EL (cell line): ENCODE results near the gene CFAP119.
A peak's percentile ranks its signal among the peaks of the same experiment; 100 is the strongest.

Experiments used
- DNase-seq: peaks from one replicate; pipeline ENCODE4 v3.0.0-alpha.2; 2016

Gene CFAP119

DNA sequence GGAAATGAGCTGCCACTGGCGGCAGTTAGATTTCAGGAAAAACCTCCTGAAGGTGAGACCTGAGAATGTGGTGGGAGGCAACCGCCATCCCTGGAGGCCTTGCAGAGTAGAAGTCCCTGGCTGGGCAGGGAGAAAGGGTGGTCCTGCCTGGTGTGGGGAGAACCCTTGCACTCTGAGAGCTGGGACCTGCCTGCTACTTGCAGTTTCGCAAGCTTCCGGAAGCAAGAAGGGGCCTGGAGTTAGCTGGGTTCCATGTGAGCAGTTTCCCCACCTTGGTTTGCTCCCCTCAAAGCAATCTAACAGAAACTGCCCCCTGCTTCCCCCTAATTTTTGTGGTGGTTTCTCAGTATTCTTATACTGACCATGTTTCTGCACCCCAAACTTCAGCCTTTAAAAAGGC lies 18.7 kb upstream of the CFAP119 start:
- no peak for DNase-seq

DNA sequence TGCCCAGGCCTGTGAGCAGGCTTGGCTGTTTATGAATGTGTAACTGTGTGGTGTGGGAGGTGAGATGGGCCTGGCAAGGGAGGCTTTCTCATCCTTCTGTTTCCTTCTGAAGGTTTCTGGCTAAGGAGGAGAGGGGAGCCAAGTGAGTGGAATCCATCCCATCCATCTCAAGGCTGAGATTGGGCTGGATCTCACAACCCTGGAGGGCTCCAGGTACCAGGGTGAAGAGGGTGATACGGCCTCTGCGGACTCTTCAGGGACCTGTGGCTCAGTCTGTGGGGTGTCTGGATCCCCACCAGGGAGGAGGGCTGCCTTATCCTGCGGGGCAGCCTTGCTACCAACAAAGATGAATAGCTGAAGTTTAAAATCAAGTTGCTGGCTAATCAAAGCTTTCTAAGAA lies 18.2 kb upstream of the CFAP119 start:
- DNase-seq, result no peak

DNA sequence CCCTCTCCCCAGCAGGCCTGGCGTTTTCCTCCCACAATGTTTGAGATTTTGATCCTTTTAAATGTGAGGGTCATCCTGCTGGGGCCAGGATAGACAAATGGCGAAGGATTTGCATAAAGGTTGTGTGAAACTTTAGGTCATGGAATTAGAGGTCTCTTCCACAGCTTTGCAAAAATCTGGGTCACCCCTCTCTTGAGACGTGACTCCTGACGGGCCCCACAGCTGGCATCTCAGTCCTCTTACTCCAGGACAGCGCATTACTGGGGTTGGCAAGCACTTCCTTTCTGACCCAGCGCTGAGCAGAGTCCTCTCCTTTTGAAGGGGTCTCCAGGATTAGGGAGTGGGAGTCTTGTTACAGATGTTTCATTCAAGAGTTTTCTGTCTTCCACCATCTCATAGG lies 17.7 kb upstream of the CFAP119 start:
- no peak for DNase-seq

DNA sequence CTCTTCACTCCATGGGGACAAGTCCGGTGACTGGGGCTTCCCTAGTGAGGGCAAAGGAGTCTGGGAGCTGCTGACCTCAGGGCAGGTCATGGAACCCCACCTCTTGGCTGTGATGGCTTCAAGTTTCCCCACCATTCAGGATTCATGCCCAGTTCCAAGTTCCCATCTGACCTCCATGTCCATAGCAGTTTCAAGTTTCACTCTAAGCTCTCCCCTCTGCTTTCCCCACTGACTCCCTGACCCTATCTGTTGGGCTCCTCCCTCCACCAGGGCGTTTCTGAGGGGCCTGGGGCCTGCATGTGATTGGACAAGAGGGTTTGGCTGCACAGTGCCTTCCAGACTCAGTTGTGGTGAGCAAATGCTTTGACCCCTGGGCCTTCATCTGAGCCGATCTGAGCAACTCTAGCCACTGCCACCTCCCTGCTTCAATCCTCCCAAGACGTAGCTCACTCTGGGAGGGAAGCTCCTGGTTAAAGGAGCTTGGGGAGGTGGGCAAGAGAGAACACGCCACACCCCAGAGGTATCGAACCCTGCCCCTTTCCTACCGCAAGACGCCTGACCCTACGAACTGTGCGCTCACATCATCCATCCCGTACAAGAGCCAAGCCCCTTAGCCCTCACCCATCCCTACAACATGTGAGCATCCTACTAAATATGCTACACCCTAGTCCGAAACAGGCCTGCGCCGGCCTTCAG lies 16.8 kb upstream of the CFAP119 start:
- peak; percentile 20 for DNase-seq

DNA sequence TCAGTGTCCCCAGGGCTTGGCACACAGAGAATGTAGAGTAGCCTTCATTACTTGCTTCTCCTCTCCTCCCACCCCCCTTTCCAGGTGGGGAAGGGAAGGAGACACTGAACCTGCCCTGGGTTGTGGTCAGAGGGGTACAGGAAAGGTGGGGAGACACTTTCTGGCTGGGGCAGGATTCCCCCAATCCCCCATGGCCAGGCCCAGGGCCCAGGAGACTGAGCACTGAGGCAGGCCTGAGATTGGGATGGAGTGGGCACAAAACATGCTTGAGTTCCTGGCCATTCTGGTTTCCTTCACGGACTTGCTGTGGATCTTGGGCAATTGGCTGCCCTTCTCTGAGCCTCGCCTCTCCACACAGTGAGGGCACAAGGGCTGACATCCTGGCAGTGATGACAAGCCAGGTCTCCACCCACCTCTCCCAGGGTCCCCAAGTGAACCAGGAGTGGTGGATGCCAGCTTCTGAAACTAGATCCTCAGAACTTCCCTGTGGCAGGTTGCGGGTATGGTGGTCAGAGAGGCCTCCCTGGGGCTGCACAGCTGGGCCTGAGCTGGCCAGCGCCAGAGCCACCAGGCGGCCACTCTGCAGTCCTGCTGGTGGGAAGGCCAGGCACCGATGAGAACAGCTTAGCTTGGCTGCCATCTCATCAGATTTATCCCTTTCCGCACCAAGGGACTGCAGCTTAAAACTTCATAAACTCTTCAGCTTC lies 15.9 kb upstream of the CFAP119 start:
- no peak for DNase-seq

DNA sequence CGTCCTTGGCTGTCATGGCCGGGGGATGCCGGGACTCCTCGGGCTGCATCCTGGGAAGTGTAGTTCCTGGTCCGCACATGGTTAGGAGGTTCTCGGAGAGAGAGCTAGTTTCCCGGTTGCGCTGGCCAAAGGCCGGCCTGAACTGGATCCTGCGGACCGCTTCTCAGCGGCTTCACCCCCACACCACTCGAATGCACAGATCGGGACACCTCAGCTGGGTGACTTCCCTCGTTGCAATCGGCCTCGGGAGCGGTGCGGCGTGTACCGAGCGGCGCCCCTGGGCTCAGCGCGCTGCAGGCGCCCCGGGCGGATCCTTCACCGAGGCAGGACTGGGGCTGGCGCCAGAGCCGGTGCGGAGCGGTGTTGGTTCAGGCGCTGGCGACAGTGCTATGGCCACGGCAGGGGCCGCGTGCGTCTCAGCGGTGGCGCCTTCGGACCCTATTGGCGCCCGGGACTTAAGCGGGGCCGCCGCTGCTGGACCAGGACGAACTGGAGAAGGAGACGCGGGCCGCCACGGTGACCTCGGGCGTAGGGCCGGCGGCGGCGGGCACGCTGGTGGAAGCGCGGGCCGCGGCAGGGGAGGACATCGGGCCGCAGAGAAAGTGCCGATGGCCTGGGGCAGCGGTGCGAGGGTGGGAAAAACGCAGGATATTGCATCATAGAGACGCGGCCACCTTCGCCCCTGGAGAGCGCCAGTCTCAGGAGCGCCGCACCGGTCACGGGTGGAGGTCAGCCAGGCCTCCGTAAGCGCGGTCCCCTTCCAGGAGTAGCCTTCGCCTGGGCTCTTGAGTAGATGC lies 13.7 kb upstream of the CFAP119 start:
- DNase-seq, result peak; percentile 82

DNA sequence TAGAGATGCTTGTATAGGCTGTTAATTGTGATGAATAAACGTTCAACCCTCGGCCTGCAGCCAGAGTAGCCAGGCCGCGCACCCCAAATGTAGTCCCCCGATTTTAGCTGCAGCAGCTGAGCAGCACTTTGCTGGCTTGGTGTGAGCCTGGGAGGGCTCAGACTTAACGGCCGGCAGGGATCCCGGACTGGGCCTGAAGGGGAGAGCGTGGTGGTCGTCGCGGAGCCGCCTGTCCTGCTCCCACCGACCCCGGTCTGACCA lies 13.2 kb upstream of the CFAP119 start:
- no peak for DNase-seq

DNA sequence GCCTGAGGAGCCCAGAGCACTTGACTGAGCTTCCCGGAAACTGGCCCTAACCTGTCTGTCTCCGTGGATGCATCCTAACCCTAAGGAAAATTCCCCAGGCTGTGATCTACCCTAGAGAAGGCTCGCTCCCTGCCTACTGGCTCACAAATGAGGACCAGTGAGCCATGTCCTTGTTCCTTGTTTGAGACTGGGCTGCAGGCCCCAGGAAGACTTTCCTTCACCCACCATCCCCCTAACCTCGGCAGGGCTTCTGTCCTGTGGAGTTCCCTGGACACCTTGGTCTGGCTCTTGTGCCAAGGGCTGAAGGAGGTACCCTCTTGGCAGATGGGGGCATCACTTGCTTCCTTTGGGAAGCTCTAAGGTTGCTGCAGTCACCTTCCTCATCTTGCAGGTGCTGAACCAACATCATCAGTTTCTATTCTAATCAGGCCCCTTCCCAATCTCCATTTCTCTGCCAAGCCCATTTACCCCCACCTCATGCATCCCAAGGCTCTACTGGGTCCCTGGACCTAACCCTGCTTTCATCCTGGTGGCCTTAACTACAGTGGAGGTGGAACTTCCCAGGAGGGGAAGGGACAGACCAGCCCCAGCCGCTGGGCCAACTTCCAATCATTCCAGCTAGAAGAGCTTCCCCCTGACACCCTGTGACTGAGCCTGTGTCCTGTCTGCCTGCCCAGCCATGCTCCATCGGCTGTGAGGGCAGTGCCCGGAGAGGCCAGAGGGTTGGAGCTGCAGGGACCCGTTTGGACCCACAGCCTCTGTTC lies 12.7 kb upstream of the CFAP119 start:
- DNase-seq, result peak; percentile 20

DNA sequence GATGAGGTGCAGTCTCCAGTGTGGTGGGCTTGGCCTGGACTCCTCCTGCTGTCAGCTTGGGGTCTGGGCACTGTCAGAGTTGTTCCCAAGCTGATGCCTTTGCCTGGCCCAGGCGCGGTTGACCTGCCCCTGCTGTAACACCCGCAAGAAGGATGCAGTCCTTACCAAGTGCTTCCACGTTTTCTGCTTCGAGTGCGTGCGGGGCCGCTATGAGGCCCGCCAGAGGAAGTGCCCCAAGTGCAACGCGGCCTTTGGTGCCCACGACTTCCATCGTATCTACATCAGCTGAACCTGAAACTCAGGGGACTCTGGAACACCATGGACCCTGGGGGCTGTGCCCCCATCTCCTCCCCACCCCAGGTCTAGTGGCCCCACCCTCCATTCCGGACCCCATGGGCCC lies 12.0 kb upstream of the CFAP119 start:
- no peak for DNase-seq

DNA sequence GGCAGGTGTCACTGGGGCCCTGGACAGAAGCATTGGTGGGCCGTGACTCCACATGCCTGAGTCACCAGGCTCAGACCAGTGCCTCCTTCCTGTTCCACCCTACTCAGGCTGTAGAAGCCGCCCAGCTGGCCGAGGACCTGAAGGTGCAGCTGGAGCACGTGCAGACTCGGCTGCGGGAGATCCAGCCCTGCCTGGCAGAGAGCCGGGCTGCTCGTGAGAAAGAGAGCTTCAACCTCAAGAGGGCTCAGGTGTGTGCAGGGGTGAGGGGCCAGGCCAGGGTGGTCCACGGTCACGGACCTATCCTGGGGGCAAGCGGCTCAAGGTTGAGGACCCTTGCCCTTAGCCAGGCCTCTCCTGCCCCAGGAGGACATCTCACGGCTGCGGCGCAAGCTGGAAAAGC lies 9.9 kb upstream of the CFAP119 start:
- no peak for DNase-seq

DNA sequence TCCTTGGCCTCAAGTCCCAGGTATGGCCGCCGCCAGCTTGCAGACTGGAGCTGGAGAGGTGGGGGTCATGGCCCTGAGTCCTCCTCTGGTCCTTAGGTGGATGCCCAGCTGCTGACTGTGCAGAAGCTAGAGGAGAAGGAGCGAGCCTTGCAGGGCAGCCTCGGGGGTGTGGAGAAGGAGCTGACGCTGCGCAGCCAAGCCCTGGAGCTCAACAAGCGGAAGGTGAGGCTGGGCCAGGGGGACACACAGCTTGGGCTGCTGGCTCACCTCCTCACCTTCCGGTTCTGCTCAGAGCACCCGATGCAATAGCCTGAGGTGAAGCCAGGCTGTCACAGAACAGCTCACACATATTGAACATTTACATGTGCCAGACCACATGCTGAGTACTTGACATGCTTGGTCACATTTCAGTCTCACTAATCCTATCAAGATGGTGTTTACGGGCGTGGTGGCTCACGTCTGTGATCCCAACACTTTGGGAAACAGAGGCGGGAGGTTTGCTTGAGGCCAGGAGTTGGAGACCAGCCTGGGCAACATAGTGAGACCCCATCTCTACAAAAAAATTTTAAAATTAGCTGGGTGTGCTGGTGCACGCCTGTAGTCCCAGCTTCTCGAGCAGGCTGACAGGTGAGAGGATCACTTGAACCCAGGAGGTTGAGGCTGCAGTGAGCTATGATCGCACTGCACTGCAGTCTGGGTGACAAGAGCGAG lies 7.7 kb upstream of the CFAP119 start:
- DNase-seq, result no peak

DNA sequence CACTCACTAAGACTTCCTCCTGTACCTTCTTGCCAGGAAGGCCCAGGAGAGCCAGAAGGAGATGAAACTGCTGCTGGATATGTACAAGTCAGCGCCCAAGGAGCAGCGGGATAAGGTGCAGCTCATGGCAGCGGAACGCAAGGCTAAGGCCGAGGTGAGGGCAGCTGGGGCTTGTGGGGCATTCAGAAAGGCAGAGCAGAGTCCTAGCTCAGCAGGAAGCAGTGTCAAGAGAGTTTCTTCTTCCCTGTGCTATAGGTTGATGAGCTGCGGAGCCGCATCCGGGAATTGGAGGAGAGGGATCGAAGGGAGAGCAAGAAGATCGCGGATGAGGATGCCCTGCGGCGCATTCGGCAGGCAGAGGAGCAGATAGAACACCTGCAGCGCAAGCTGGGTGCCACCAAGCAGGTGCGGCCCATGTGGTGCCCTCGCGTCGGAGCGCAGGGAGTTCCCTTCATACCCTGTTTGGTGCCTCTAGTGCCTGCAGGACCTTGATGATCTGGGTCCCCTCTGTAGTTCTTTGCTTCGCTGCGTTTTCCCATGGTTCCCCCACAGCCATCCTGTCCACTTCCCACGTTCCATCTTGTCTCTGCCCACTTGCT lies 6.8 kb upstream of the CFAP119 start:
- DNase-seq, result no peak

DNA sequence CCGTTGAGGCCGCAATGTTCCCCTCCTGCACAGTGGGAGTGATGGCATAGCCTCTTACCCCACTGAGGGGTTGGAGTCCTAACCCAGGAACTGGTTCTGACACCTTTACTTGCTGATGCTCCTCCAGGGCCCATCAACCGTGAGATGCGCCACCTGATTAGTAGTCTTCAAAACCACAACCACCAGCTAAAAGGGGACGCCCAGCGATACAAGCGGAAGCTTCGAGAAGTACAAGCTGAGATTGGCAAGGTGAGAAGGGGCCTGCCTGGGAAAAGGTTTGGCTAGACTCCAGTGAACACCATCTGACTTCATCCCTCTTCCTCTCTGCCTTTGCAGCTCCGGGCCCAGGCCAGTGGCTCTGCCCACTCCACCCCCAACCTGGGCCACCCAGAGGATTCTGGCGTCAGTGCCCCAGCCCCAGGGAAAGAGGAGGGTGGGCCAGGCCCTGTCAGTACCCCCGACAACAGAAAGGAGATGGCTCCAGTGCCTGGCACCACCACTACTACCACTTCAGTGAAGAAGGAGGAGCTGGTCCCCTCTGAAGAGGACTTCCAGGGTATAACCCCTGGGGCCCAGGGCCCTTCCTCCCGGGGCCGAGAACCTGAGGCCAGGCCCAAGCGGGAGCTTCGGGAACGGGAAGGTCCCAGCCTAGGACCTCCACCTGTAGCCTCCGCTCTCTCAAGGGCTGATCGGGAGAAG lies 6.1 kb upstream of the CFAP119 start:
- no peak for DNase-seq

DNA sequence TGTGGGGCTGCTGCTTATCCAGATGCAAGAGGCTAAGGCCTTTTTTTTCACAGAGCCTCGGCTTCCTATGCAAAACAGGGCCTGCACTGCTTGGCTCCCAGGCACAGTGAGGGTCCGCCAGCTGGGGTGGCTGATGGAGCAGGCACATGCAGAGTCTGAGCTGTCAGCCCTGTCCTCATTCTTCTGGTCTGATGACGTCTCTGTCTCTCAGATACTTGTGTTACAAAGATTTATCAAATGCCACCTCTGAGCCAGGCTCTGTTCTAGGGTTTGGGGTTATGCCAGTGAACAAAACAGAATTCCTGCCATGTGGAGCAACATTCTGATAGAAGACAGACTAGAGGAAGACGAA lies 5.0 kb upstream of the CFAP119 start:
- DNase-seq, result no peak

DNA sequence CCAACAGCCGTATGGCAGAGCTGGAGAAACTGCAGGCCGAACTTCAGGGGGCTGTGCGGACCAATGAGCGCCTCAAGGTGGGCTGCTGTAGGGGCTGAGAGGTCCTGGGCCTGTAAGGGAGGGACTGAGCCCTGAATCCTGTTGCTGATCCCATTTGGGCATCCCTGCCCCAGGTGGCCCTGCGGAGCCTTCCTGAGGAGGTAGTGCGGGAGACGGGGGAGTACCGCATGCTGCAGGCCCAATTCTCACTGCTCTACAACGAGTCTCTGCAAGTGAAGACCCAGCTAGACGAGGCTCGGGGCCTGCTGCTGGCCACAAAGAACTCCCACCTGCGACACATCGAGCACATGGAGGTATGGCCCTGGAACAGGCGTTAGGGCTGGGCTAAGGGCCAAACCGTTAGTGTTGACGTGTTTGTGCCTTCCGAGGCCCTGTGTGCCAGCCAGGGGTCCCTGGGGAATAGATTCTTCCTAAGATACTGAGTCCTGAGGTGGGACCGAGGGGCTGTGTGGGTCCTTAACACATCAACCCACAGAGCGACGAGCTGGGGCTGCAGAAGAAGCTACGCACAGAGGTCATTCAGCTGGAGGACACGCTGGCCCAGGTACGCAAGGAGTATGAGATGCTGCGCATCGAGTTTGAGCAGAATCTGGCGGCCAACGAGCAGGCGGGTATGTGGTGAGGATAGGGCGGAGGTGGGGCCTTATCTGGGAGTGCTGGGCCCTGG lies 4.5 kb upstream of the CFAP119 start:
- no peak for DNase-seq

DNA sequence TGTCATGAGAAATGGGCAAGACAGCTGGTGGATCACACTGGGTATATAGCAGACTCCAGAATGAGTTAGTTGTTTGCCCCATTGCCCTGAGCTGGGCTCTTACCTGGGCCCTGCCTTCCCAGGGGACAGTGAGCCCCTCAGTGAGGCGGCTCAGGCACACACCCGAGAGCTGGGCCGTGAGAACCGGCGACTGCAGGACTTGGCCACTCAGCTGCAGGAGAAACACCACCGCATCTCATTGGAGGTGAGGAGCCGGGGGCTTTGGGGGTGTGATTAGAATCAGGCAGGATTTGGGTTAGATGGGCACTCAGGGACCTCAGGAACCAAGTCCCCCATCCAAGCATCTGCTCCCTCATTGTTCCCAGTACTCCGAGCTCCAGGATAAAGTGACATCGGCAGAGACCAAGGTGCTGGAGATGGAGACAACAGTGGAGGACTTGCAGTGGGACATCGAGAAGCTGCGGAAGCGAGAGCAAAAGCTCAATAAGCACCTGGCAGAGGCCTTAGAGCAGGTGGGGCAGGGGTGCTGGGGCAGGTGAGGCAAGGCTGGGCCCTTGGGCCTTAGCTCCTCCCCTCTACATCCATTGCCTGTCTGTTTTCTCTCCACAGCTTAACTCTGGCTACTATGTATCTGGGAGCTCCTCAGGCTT lies 3.1 kb upstream of the CFAP119 start:
- no peak for DNase-seq

DNA sequence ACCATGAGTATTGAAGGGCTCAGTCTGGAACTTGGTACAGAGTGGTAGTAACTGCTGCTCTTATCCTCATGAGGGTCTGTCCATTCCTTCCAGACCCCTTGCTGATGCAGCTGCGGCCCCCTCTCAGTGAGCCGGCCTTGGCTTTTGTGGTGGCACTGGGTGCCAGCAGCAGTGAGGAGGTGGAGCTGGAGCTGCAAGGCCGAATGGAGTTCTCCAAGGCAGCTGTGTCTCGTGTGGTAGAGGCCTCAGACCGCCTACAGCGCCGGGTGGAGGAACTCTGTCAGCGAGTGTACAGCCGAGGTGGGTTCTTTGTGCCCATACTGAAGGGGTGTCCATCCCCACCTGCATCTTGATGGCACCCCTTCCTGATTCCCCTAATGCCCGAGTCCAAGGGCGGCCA lies 2.2 kb upstream of the CFAP119 start:
- no peak for DNase-seq

DNA sequence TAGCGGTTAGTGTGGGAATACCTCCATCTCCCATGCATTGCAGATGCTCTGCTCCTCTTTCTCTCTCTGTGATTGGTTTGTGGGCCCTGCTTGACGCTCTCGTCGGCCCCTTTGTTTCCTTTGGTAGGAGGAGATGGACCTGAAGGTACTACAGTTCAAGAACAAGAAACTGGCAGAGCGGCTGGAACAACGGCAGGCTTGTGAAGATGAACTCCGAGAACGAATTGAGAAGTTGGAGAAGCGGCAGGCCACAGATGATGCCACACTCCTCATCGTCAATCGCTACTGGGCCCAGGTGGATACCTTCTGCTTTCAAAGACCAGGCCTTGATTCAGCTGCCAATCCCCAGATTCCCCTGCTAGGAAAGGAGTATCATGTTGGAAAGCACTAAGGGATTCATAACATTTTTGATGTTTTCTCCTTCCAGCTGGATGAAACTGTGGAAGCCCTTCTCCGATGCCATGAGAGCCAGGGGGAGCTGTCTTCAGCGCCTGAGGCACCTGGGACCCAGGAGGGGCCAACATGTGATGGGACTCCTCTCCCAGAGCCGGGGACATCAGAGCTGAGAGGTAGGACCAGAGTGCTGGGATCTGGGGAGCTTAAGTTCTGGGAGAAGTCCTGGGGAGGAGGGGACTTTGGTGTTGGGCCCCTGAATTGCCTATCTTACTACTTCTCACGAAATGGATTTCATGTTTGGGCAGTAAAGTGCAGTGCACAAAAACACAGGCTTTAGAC lies 1.3 kb upstream of the CFAP119 start:
- no peak for DNase-seq

DNA sequence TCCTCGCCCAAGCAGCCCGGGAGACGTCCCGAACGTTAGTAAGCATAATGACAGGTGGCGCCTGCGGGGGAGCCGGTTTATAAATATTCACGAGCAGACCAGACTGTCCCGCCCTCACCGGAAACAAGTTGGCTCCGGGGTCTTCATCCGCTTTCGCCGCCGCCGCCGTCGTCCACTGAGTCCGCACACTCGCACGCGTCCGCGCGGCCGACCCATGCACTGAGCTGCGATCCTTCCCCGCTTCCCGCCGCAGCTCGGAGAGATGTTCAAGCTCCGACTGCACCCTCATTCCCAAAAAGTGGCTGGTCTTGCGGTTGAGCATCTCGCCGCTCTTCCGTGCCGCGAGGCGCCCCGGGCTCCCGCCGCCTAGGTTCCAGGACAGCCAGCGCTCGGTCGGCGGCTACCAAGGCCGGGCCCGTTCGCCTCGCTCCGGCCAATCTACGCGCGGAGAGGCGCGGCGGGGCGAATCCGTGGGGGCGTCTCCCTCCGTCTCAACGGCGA lies 385 bp downstream of the CFAP119 start:
- DNase-seq, result peak; percentile 50
